Measurements from ENCODE around the gene RPTOR.

RPTOR gene

GRCh38 chr17:80894726-80895125 is 350.1 kb downstream of the RPTOR start:
- Histone ChIP-seq H3K4me3 (ENCODE audit: low read depth in 1 of 5, low read length in 5 of 5) (no peak overlapping the region), H3K9ac (ENCODE audit: low read length in 5 of 5) (no peak overlapping the region), H3K36me3 (ENCODE audit: control insufficient read depth in 5 of 5, insufficient read depth in 5 of 5, low read length in 5 of 5) (peaks cover 0 to 71% (median 50%) of the 10 kb centered on the region in 5 donors), H3K9me3 (ENCODE audit: control insufficient read depth in 5 of 5, low read length in 5 of 5) (no peaks in the 10 kb centered on the region), H3K27ac (ENCODE audit: low read depth, low read length) (no peak overlapping the region), H3K4me1 (ENCODE audit: control insufficient read depth in 5 of 5, insufficient read depth in 5 of 5, low read length in 5 of 5) (peaks cover 0 to 12% (median 3%) of the 10 kb centered on the region in 5 donors), H3K27me3 (ENCODE audit: control insufficient read depth in 5 of 5, insufficient read depth in 4 of 5, low read length in 5 of 5) (no peaks in the 10 kb centered on the region)

- H3K9ac ChIP-seq (ENCODE audit: low read length in 5 of 5) = no peak overlapping the region
- H3K4me1 ChIP-seq (ENCODE audit: control insufficient read depth in 5 of 5, insufficient read depth in 5 of 5, low read length in 5 of 5) = peaks cover 0 to 12% (median 3%) of the 10 kb centered on the region in 5 donors
- H3K4me3 ChIP-seq (ENCODE audit: low read depth in 1 of 5, low read length in 5 of 5) = no peak overlapping the region
- no peak overlapping the region for H3K27ac ChIP-seq (ENCODE audit: low read depth, low read length)
- no peaks in the 10 kb centered on the region for H3K27me3 ChIP-seq (ENCODE audit: control insufficient read depth in 5 of 5, insufficient read depth in 4 of 5, low read length in 5 of 5)
- H3K9me3 ChIP-seq (ENCODE audit: control insufficient read depth in 5 of 5, low read length in 5 of 5) = no peaks in the 10 kb centered on the region
- H3K36me3 ChIP-seq (ENCODE audit: control insufficient read depth in 5 of 5, insufficient read depth in 5 of 5, low read length in 5 of 5) = peaks cover 0 to 76% (median 50%) of the 10 kb centered on the region in 5 donors
These were observed 350.7 kb downstream of the RPTOR start for GRCh38 chr17:80895366-80895765.

GRCh38 chr17:80898716-80899115 is 354.1 kb downstream of the RPTOR start:
- peaks cover 0 to 69% (median 34%) of the 10 kb centered on the region in 5 donors for H3K36me3 ChIP-seq (ENCODE audit: control insufficient read depth in 5 of 5, insufficient read depth in 5 of 5, low read length in 5 of 5)
- H3K27ac ChIP-seq (ENCODE audit: low read depth, low read length) = no peak overlapping the region

GRCh38 chr17:80899402-80900268 is 355.0 kb downstream of the RPTOR start:
- Histone ChIP-seq H3K27me3 (ENCODE audit: control insufficient read depth in 5 of 5, insufficient read depth in 4 of 5, low read length in 5 of 5) (no peaks in the 10 kb centered on the region), H3K36me3 (ENCODE audit: control insufficient read depth in 5 of 5, insufficient read depth in 5 of 5, low read length in 5 of 5) (peaks cover 0 to 65% (median 32%) of the 10 kb centered on the region in 5 donors), H3K9me3 (ENCODE audit: control insufficient read depth in 5 of 5, low read length in 5 of 5) (no peaks in the 10 kb centered on the region), H3K9ac (ENCODE audit: low read length in 5 of 5) (no peak overlapping the region), H3K4me3 (ENCODE audit: low read depth in 1 of 5, low read length in 5 of 5) (no peak overlapping the region), H3K4me1 (ENCODE audit: control insufficient read depth in 5 of 5, insufficient read depth in 5 of 5, low read length in 5 of 5) (peaks cover 0 to 6% (median 4%) of the 10 kb centered on the region in 5 donors), H3K27ac (ENCODE audit: low read depth, low read length) (no peak overlapping the region)

More at GRCh38 chr17:80898716-80899115, 354.1 kb downstream of the RPTOR start:
- Histone ChIP-seq H3K27me3 (ENCODE audit: control insufficient read depth in 5 of 5, insufficient read depth in 4 of 5, low read length in 5 of 5) (no peaks in the 10 kb centered on the region), H3K9ac (ENCODE audit: low read length in 5 of 5) (no peak overlapping the region), H3K4me1 (ENCODE audit: control insufficient read depth in 5 of 5, insufficient read depth in 5 of 5, low read length in 5 of 5) (peaks cover 0 to 6% (median 4%) of the 10 kb centered on the region in 5 donors), H3K9me3 (ENCODE audit: control insufficient read depth in 5 of 5, low read length in 5 of 5) (no peaks in the 10 kb centered on the region), H3K4me3 (ENCODE audit: low read depth in 1 of 5, low read length in 5 of 5) (no peak overlapping the region)

GRCh38 chr17:80901319-80901718 is 356.7 kb downstream of the RPTOR start:
- H3K27ac ChIP-seq (ENCODE audit: low read depth, low read length) = no peak overlapping the region
- no peaks in the 10 kb centered on the region for H3K9me3 ChIP-seq (ENCODE audit: control insufficient read depth in 5 of 5, low read length in 5 of 5)
- H3K36me3 ChIP-seq (ENCODE audit: control insufficient read depth in 5 of 5, insufficient read depth in 5 of 5, low read length in 5 of 5) = peaks cover 0 to 58% (median 23%) of the 10 kb centered on the region in 5 donors
- no peak overlapping the region for H3K4me3 ChIP-seq (ENCODE audit: low read depth in 1 of 5, low read length in 5 of 5)
- H3K9ac ChIP-seq (ENCODE audit: low read length in 5 of 5) = no peak overlapping the region
- H3K27me3 ChIP-seq (ENCODE audit: control insufficient read depth in 5 of 5, insufficient read depth in 4 of 5, low read length in 5 of 5) = no peaks in the 10 kb centered on the region
- peaks cover 0 to 6% (median 4%) of the 10 kb centered on the region in 5 donors for H3K4me1 ChIP-seq (ENCODE audit: control insufficient read depth in 5 of 5, insufficient read depth in 5 of 5, low read length in 5 of 5)

- Histone ChIP-seq H3K27me3 (ENCODE audit: control insufficient read depth in 5 of 5, insufficient read depth in 4 of 5, low read length in 5 of 5) (no peaks in the 10 kb centered on the region), H3K4me1 (ENCODE audit: control insufficient read depth in 5 of 5, insufficient read depth in 5 of 5, low read length in 5 of 5) (peaks cover 0 to 6% (median 4%) of the 10 kb centered on the region in 5 donors), H3K36me3 (ENCODE audit: control insufficient read depth in 5 of 5, insufficient read depth in 5 of 5, low read length in 5 of 5) (peaks cover 0 to 60% (median 30%) of the 10 kb centered on the region in 5 donors), H3K27ac (ENCODE audit: low read depth, low read length) (no peak overlapping the region), H3K4me3 (ENCODE audit: low read depth in 1 of 5, low read length in 5 of 5) (no peak overlapping the region), H3K9ac (ENCODE audit: low read length in 5 of 5) (no peak overlapping the region), H3K9me3 (ENCODE audit: control insufficient read depth in 5 of 5, low read length in 5 of 5) (no peaks in the 10 kb centered on the region)
These were observed 357.7 kb downstream of the RPTOR start for GRCh38 chr17:80902197-80902962.

- H3K9me3 ChIP-seq (ENCODE audit: control insufficient read depth in 5 of 5, low read length in 5 of 5) = no peaks in the 10 kb centered on the region
- H3K27me3 ChIP-seq (ENCODE audit: control insufficient read depth in 5 of 5, insufficient read depth in 4 of 5, low read length in 5 of 5) = no peaks in the 10 kb centered on the region
- H3K4me3 ChIP-seq (ENCODE audit: low read depth in 1 of 5, low read length in 5 of 5) = no peak overlapping the region
- peaks cover 0 to 65% (median 35%) of the 10 kb centered on the region in 5 donors for H3K36me3 ChIP-seq (ENCODE audit: control insufficient read depth in 5 of 5, insufficient read depth in 5 of 5, low read length in 5 of 5)
- H3K9ac ChIP-seq (ENCODE audit: low read length in 5 of 5) = no peak overlapping the region
- H3K27ac ChIP-seq (ENCODE audit: low read depth, low read length) = no peak overlapping the region
- peaks cover 0 to 6% (median 4%) of the 10 kb centered on the region in 5 donors for H3K4me1 ChIP-seq (ENCODE audit: control insufficient read depth in 5 of 5, insufficient read depth in 5 of 5, low read length in 5 of 5)
These were observed 358.4 kb downstream of the RPTOR start for GRCh38 chr17:80902963-80903611.

GRCh38 chr17:80904036-80904753 is 359.6 kb downstream of the RPTOR start:
- Histone ChIP-seq H3K27me3 (ENCODE audit: control insufficient read depth in 5 of 5, insufficient read depth in 4 of 5, low read length in 5 of 5) (no peaks in the 10 kb centered on the region), H3K9ac (ENCODE audit: low read length in 5 of 5) (no peak overlapping the region), H3K9me3 (ENCODE audit: control insufficient read depth in 5 of 5, low read length in 5 of 5) (no peaks in the 10 kb centered on the region), H3K4me1 (ENCODE audit: control insufficient read depth in 5 of 5, insufficient read depth in 5 of 5, low read length in 5 of 5) (peaks cover 0 to 6% (median 4%) of the 10 kb centered on the region in 5 donors), H3K27ac (ENCODE audit: low read depth, low read length) (no peak overlapping the region), H3K36me3 (ENCODE audit: control insufficient read depth in 5 of 5, insufficient read depth in 5 of 5, low read length in 5 of 5) (peaks cover 0 to 72% (median 44%) of the 10 kb centered on the region in 5 donors), H3K4me3 (ENCODE audit: low read depth in 1 of 5, low read length in 5 of 5) (no peak overlapping the region)

GRCh38 chr17:80905586-80906230 is 361.1 kb downstream of the RPTOR start:
- Histone ChIP-seq H3K27ac (ENCODE audit: low read depth, low read length) (no peak overlapping the region), H3K27me3 (ENCODE audit: control insufficient read depth in 5 of 5, insufficient read depth in 4 of 5, low read length in 5 of 5) (no peaks in the 10 kb centered on the region), H3K36me3 (ENCODE audit: control insufficient read depth in 5 of 5, insufficient read depth in 5 of 5, low read length in 5 of 5) (peaks cover 0 to 74% (median 46%) of the 10 kb centered on the region in 5 donors), H3K9ac (ENCODE audit: low read length in 5 of 5) (no peak overlapping the region), H3K4me3 (ENCODE audit: low read depth in 1 of 5, low read length in 5 of 5) (no peak overlapping the region), H3K9me3 (ENCODE audit: control insufficient read depth in 5 of 5, low read length in 5 of 5) (no peaks in the 10 kb centered on the region), H3K4me1 (ENCODE audit: control insufficient read depth in 5 of 5, insufficient read depth in 5 of 5, low read length in 5 of 5) (peaks cover 0 to 6% (median 4%) of the 10 kb centered on the region in 5 donors)

Data from subcutaneous abdominal adipose tissue (tissue), 5 donors.